Upper lobe of left lung (tissue), 6 donors: ENCODE data around the gene CTDP1. TPM values are rescaled to one million over a fixed set of nuclear protein-coding genes. Genes with fewer than 3 reads are reported as not detected.

Experiments used
- ATAC-seq, 2 donors: fragments of 200-7000 bp; cut with Tn5 transposase; one replicate each; pipeline ENCODE4 v1.9.1; 2022; ENCODE audit warnings: mild to moderate bottlenecking in 2 of 2, moderate library complexity in 2 of 2; ENCODE audit not compliant: low FRiP score in 2 of 2
- DNase-seq, 2 donors: peaks; one replicate each; pipeline ENCODE4 v3.0.0-alpha.2; 2019 to 2020
- H3K27ac ChIP-seq, 4 donors: fragments of 200-600 bp; sonication (generic); one replicate each; pipeline ENCODE4 v1.5.1; 2016 to 2019
- H3K27me3 ChIP-seq, 4 donors: fragments of 200-600 bp; sonication (generic); one replicate each; pipeline ENCODE4 v1.5.1; 2017 to 2019
- H3K36me3 ChIP-seq, 4 donors: fragments of 200-600 bp; sonication (generic); one replicate each; pipeline ENCODE4 v1.5.1; 2016 to 2019
- H3K4me1 ChIP-seq, 4 donors: fragments of 200-600 bp; sonication (generic); one replicate each; pipeline ENCODE4 v1.5.1; 2018 to 2019
- H3K4me3 ChIP-seq, 4 donors: fragments of 200-600 bp; sonication (generic); one replicate each; pipeline ENCODE4 v1.5.1; 2017 to 2019; ENCODE audit warnings: mild to moderate bottlenecking in 2 of 4, moderate library complexity in 1 of 4
- H3K9me3 ChIP-seq, 4 donors: fragments of 200-600 bp; sonication (generic); one replicate each; pipeline ENCODE4 v1.5.1; 2018 to 2019
- EP300 ChIP-seq, 4 donors: sonication (generic); formaldehyde crosslinking; IDR thresholded peaks; one replicate each; pipeline ENCODE4 v1.5.1; 2017; ENCODE audit warnings: antibody characterized with exemption in 4 of 4, control low read depth in 2 of 4
- POLR2A ChIP-seq, 4 donors: fragments of 450-650 bp; IDR thresholded peaks; one replicate each; pipeline ENCODE4 v1.5.1; 2016 to 2017; ENCODE audit warnings: antibody characterized with exemption in 4 of 4, mild to moderate bottlenecking in 2 of 4
- POLR2AphosphoS5 ChIP-seq, 2 donors: sonication (generic); formaldehyde crosslinking; IDR thresholded peaks; one replicate each; pipeline ENCODE4 v1.5.1; 2017; ENCODE audit warnings: antibody characterized with exemption in 2 of 2
- WGBS, 2 donors: methylation state at CpG; one replicate each; pipeline ENCODE4 v1.1.5; 2017 to 2018; 5-methylcytosine and 5-hydroxymethylcytosine counted together
- total RNA-seq, 6 donors: library from RNA; depleted of rRNA in 4 of 6; stranded (reverse); fragments of >200 nt in 4 of 6; gene quantifications; one replicate each; pipeline versions ENCODE4 v1.1.0 to v1.2.1, GENCODE V29; 2016 to 2021
- TF ChIP-seq, protein P1 (sequence below), 6 experiments: fragments of 450-650 bp in 4 of 6; fragments of 200-600 bp in 2 of 6; sonication (generic) in 2 of 6; IDR thresholded peaks; one replicate each; pipeline ENCODE4 v1.5.1; 2016 to 2019; ENCODE audit warnings: antibody characterized with exemption in 6 of 6
- donor health status: DM: no; HTN: no; CAD: no; lungs with moderate emphysema.
- donor health status: DM: no; HTN: yes; CAD: no; lungs with severe emphysema.

The CTDP1 gene
- total RNA-seq, 6 donors from 2014 or later, result 21.3 to 44.7 (median 29.7) TPM

DNA sequence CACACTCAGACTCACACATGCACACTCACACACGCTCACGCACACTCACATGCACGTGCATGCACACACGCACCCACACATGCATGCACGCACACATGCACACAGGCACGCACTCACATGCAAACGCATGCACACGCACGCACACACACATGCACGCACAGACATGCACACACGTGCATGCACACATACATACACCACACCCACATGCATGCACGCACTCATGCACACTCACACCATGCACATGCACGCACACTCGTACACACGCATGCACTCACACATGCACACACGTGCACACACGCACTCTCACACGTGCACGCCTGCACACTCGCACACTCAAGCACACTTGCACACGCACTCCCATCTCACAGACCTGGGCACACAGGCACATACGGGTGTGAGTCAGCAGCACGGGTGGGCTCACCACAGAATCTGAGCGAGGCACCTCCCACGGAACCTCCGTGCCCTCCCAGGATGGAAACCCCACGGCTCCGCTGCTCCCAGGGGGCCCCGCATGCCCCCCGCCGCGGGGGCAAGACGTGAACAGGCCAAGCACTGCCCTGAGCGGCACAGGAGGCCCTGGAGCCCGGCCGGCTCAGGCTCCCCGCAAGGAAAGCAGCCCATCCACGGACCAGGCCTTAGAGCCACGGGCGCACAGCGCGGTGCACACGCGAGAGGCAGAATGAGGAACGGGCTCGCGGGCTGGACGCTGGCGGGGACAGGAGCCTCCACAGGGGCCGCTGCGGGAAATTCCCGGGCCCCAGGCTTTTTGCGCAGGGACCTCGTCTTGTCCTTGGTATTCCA is 109.7 kb downstream of the CTDP1 start:
- Histone ChIP-seq H3K27me3 (peaks cover 0 to 18% (median 13%) of the 10 kb centered on the region in 4 donors), H3K27ac (no peak overlapping the region), H3K36me3 (no peaks in the 10 kb centered on the region), H3K9me3 (no peaks in the 10 kb centered on the region), H3K4me1 (peaks cover 16 to 36% (median 21%) of the 10 kb centered on the region in 4 donors), H3K4me3 (no peak overlapping the region)
- TF ChIP-seq POLR2A (IDR thresholded peaks at IDR 0.05) (no peak), EP300 (IDR thresholded peaks at IDR 0.05) (no peak)
- TF ChIP-seq, protein P1, sequence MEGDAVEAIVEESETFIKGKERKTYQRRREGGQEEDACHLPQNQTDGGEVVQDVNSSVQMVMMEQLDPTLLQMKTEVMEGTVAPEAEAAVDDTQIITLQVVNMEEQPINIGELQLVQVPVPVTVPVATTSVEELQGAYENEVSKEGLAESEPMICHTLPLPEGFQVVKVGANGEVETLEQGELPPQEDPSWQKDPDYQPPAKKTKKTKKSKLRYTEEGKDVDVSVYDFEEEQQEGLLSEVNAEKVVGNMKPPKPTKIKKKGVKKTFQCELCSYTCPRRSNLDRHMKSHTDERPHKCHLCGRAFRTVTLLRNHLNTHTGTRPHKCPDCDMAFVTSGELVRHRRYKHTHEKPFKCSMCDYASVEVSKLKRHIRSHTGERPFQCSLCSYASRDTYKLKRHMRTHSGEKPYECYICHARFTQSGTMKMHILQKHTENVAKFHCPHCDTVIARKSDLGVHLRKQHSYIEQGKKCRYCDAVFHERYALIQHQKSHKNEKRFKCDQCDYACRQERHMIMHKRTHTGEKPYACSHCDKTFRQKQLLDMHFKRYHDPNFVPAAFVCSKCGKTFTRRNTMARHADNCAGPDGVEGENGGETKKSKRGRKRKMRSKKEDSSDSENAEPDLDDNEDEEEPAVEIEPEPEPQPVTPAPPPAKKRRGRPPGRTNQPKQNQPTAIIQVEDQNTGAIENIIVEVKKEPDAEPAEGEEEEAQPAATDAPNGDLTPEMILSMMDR (IDR thresholded peaks at IDR 0.05), result no peak
- DNase-seq (peak; percentile 14 to 77), ATAC-seq (no peak)
- 92 to 95% methylated on average over 41 to 45 of the region's 54 CpGs for WGBS, 2 donors

DNA sequence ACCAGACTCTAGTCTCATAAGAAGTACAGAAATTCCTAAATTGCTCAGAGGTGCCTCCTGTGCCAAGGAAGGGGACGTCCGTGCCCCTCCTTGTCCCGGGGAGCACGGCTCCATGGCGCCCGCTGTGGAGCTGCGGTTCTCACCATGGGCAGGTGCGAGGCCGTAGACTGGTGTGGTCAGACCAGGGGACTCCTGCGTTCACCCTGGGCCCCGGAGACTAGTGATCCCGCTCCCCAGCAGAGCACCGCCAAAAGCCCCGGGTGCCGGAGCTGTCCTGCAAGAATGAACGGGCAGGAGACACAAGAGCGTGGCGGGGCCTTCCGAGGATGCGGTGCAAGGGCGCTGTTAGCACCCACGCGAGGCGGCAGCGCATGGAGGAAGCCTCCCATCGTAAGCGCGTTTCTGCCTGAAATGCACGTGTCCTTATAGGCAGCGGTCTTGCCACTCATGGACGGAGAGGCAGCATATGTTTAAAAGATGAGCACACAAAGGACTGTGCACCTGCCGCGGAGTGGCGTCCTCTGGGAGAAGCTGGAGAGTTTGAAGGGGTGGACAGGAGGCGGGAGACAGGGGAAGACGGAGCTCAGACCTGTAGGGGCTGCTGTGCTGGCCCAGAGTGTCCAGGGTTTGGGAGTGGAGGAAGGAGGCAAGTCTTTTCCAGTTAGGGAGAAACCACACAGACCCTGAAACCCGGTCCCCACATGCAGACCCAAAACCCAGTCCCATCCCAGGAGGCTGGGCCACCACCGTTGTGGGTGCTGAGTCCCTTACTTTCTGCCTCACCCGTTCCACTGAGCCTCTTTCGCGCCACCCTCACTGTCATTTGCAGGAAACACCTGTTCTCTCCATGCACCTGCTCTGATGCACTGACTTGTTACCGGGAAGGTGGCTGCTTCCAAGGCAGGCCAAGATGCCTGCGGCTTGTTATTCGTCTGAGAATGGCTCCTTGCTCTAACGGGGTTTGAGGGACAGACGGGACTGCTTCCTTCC is 110.6 kb downstream of the CTDP1 start:
- TF ChIP-seq, protein P1 (IDR thresholded peaks at IDR 0.05), result no peak
- TF ChIP-seq POLR2A (IDR thresholded peaks at IDR 0.05) (no peak), EP300 (IDR thresholded peaks at IDR 0.05) (no peak), POLR2AphosphoS5 (IDR thresholded peaks at IDR 0.05) (no peak)
- peak overlapping the region in 3 of 4 donors; percentile 65 to 74 (median 68) for H3K27ac ChIP-seq
- no peak for ATAC-seq

DNA sequence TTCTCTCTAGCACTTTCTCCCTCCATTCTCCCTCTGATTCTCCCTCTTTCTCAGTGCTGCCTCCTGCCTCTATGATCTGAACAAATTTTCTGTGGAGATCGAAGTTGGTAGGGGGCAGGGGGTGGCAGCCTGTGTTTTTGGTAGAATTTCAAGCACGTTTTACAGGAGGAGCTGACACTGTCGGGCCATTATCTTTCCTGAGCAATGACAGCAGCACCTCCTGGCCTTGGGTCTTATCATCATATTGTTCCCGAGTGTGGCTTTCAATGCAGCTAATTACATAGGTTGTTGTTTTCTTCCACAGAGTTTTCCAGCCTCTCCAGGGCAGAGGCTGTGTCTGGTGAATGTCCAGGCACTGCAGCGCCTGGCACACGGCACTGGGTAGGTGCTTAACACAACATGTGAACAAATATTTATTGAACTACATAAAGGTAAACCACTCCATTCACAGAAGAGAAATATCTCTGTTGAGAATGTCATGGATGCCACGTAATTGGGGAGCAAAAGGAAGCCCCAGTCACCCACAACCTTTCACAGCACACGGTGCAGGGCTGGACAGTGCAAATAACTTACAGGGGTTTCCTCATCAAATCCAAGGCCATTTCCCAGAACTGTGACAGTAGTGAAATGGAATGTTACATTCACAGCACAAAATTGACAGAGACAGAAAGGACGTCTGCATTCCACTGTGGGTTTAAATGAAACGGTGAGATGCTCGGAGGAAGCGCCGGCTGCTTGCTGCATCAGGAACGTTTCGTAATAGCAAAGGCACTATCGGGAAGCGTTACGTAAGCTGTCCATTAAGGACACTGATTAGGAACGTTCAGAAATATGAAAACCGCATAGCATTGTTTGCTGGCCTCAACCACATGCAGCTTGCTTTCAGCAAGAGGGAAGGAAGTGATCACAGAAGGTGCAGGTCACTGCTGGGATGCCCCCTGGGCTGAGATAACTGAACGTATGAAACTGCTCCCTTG is 111.7 kb downstream of the CTDP1 start:
- TF ChIP-seq EP300 (IDR thresholded peaks at IDR 0.05) (peak in 3 of 4 donors; percentile 86 to 89 (median 89)), POLR2AphosphoS5 (IDR thresholded peaks at IDR 0.05) (peak; percentile 86 to 98)
- TF ChIP-seq, protein P1 (IDR thresholded peaks at IDR 0.05), result no peak
- Histone ChIP-seq H3K27me3 (peaks cover 0 to 18% (median 12%) of the 10 kb centered on the region in 4 donors), H3K27ac (peak overlapping the region; percentile 65 to 84 (median 76)), H3K36me3 (no peaks in the 10 kb centered on the region), H3K4me3 (no peak overlapping the region), H3K4me1 (peaks cover 16 to 36% (median 21%) of the 10 kb centered on the region in 4 donors), H3K9me3 (no peaks in the 10 kb centered on the region)
- ATAC-seq (peak; percentile 84), DNase-seq (peak in 1 of 2 donors; percentile 81)
- WGBS, 2 donors, result 11 to 15% methylated on average over 21 of the region's 21 CpGs

More for the DNA sequence above, 110.6 kb downstream of the CTDP1 start:
- Histone ChIP-seq H3K27me3 (peaks cover 0 to 18% (median 12%) of the 10 kb centered on the region in 4 donors), H3K4me3 (no peak overlapping the region), H3K36me3 (no peaks in the 10 kb centered on the region), H3K9me3 (no peaks in the 10 kb centered on the region), H3K4me1 (peaks cover 16 to 36% (median 21%) of the 10 kb centered on the region in 4 donors)
- DNase-seq, result peak; percentile 20 to 68
- 76 to 78% methylated on average over 45 to 46 of the region's 46 CpGs for WGBS, 2 donors
